Hepatocyte (in vitro differentiated cells): Measurements from ENCODE around the gene GTPBP1. TPM values are rescaled to one million over a fixed set of nuclear protein-coding genes. Genes with fewer than 3 reads are reported as not detected.

Experiments used
- DNase-seq: peaks from one replicate; pipeline ENCODE4 v3.0.0-alpha.2; 2016; ENCODE audit warnings: low spot score
- H2AFZ ChIP-seq: fragments of 200-600 bp; sonication (generic); 2 replicates; pipeline ENCODE4 v1.6.0; 2016; ENCODE audit warnings: antibody characterized with exemption, mild to moderate bottlenecking
- H3K27ac ChIP-seq: fragments of 200-600 bp; sonication (generic); 2 replicates; pipeline ENCODE4 v1.5.1; 2016; ENCODE audit warnings: mild to moderate bottlenecking
- H3K27me3 ChIP-seq: fragments of 200-600 bp; sonication (generic); 2 replicates; pipeline ENCODE4 v1.6.1; 2016
- H3K36me3 ChIP-seq: fragments of 200-600 bp; sonication (generic); replicated peaks from 2 replicates; pipeline ENCODE4 v1.5.1; 2016; ENCODE audit warnings: low read depth; ENCODE audit not compliant: insufficient read depth
- H3K4me1 ChIP-seq: fragments of 200-600 bp; sonication (generic); 2 replicates; pipeline ENCODE4 v1.5.1; 2016; ENCODE audit warnings: mild to moderate bottlenecking, moderate library complexity; ENCODE audit not compliant: insufficient read depth
- H3K4me2 ChIP-seq: fragments of 200-600 bp; sonication (generic); 2 replicates; pipeline ENCODE4 v1.6.0; 2016
- H3K4me3 ChIP-seq: fragments of 200-600 bp; sonication (generic); 2 replicates; pipeline ENCODE4 v1.5.1; 2016; ENCODE audit warnings: mild to moderate bottlenecking
- H3K79me2 ChIP-seq: fragments of 200-600 bp; sonication (generic); 2 replicates; pipeline ENCODE4 v1.6.0; 2017; ENCODE audit warnings: mild to moderate bottlenecking
- H3K9me2 ChIP-seq: fragments of 200-600 bp; sonication (generic); replicated peaks from 2 replicates; pipeline ENCODE4 v1.6.0; 2017; ENCODE audit warnings: mild to moderate bottlenecking; ENCODE audit not compliant: insufficient read depth
- H3K9me3 ChIP-seq: fragments of 200-600 bp; sonication (generic); 2 replicates; pipeline ENCODE4 v1.5.1; 2016; ENCODE audit warnings: low read depth, mild to moderate bottlenecking
- H4K20me1 ChIP-seq: fragments of 200-600 bp; sonication (generic); 2 replicates; pipeline ENCODE4 v1.6.0; 2016; ENCODE audit warnings: mild to moderate bottlenecking; ENCODE audit not compliant: insufficient read depth, poor library complexity, severe bottlenecking
- EZH2 ChIP-seq: fragments of 200-600 bp; sonication (generic); IDR thresholded peaks from 2 replicates; pipeline ENCODE4 v1.6.1; 2016; ENCODE audit warnings: antibody characterized with exemption, mild to moderate bottlenecking, borderline replicate concordance
- EZH2phosphoT487 ChIP-seq: fragments of 200-600 bp; sonication (generic); IDR thresholded peaks from one replicate; pipeline ENCODE4 v1.6.1; 2018; ENCODE audit warnings: antibody characterized with exemption, mild to moderate bottlenecking, low read depth, moderate library complexity; ENCODE audit not compliant: unreplicated experiment, severe bottlenecking
- WGBS: methylation state at CpG from one replicate; pipeline ENCODE4 v1.1.6; 2016; ENCODE audit warnings: low lambda C conversion rate; ENCODE audit errors: missing lambda C conversion rate; 5-methylcytosine and 5-hydroxymethylcytosine counted together
- polyA plus RNA-seq: library from polyadenylated mRNA; unstranded; fragments of >200 nt; fragmentation: Nextera tagmentation; extraction: Ambion mirVana; gene quantifications from 2 replicates; pipeline ENCODE4 v1.2.1, GENCODE V29; 2016
- total RNA-seq: library from RNA; depleted of rRNA; stranded (reverse); fragments of >200 nt; gene quantifications from 2 replicates; pipeline ENCODE4 v1.2.3, GENCODE V29; 2014
- TF ChIP-seq, protein P1 (sequence below): fragments of 200-600 bp; sonication (generic); IDR thresholded peaks from 2 replicates; pipeline ENCODE4 v1.5.1; 2016; ENCODE audit warnings: antibody characterized with exemption, mild to moderate bottlenecking; ENCODE audit not compliant: poor library complexity

Gene GTPBP1
- total and polyA plus RNA-seq, 2 experiments from 2014 or later, result 28.6 to 36.8 TPM

DNA sequence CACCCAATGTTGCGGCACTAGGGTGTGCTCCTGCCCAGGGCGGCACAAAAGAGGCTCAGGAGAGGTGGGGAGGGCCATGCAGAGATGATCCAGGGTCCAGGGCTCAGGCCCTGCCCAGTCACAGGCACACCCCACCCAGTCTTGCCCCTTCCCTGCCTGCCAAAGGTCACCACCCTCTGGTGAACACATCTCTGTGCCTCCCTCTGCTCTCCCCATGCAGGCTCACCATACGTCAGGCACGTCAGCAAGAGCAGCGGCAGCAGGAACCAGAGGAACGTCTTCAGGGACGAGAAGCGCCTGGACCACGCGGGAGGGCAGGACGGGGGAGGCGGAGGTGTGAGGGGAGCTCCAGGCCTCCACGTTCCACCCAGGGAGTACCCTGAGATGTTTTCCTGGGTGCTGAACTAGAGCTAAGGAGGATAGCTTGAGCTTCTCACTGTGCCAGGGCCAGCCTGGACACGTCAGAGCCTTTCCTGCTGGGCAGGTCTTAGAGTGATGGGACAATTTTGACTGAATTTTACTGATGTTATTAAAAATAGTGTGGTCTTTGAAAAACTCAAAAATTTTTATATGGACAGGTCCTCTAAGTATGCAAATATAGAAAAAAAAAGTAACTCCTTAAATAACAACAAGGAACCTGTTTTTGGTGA is 42.9 kb downstream of the GTPBP1 start:
- no peaks in the 10 kb centered on the region for H3K27me3 ChIP-seq
- H3K79me2 ChIP-seq, result peaks cover 13% of the 10 kb centered on the region
- H4K20me1 ChIP-seq, result no peaks in the 10 kb centered on the region
- no peaks in the 10 kb centered on the region for H3K9me2 ChIP-seq
- H2AFZ ChIP-seq, result no peak overlapping the region
- H3K4me1 ChIP-seq, result peaks cover 3% of the 10 kb centered on the region
- H3K9me3 ChIP-seq, result no peaks in the 10 kb centered on the region
- no peak overlapping the region for H3K27ac ChIP-seq
- TF ChIP-seq EZH2phosphoT487, result no peak
- no peak for TF ChIP-seq EZH2
- TF ChIP-seq, protein P1, sequence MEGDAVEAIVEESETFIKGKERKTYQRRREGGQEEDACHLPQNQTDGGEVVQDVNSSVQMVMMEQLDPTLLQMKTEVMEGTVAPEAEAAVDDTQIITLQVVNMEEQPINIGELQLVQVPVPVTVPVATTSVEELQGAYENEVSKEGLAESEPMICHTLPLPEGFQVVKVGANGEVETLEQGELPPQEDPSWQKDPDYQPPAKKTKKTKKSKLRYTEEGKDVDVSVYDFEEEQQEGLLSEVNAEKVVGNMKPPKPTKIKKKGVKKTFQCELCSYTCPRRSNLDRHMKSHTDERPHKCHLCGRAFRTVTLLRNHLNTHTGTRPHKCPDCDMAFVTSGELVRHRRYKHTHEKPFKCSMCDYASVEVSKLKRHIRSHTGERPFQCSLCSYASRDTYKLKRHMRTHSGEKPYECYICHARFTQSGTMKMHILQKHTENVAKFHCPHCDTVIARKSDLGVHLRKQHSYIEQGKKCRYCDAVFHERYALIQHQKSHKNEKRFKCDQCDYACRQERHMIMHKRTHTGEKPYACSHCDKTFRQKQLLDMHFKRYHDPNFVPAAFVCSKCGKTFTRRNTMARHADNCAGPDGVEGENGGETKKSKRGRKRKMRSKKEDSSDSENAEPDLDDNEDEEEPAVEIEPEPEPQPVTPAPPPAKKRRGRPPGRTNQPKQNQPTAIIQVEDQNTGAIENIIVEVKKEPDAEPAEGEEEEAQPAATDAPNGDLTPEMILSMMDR, result no peak
- H3K4me3 ChIP-seq, result no peak overlapping the region
- no peak overlapping the region for H3K4me2 ChIP-seq
- no peak for DNase-seq
- 88% methylated on average over 9 of the region's 14 CpGs for WGBS
- H3K36me3 ChIP-seq, result no peaks in the 10 kb centered on the region

DNA sequence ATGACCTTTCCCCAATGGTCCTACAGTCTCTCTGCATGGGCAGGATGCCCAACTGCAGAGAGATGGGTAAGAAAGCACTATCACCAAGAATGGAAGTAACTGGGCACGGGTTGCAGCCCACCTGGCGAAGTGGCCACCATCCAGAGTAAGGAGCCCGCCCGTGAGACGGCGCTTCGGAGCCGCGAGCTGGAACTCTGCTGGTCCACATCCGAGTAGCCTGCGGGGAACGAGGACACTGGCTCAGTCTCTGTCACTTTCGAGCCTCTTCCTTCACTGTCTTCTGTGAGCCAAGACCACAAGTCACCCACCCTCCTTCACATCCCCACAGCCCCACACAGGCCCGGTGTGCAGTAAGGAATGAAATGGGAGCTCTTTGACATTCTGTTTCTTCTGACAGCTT is 44.4 kb downstream of the GTPBP1 start:
- no peak overlapping the region for H3K4me3 ChIP-seq
- WGBS, result 97% methylated on average over 10 of the region's 14 CpGs
- no peak overlapping the region for H3K4me2 ChIP-seq
- peaks cover 15% of the 10 kb centered on the region for H3K79me2 ChIP-seq
- no peaks in the 10 kb centered on the region for H3K27me3 ChIP-seq
- no peaks in the 10 kb centered on the region for H4K20me1 ChIP-seq
- TF ChIP-seq, protein P1, result no peak
- TF ChIP-seq EZH2phosphoT487, result no peak
- no peak for TF ChIP-seq EZH2
- H3K9me3 ChIP-seq, result no peaks in the 10 kb centered on the region
- H3K9me2 ChIP-seq, result no peaks in the 10 kb centered on the region
- peaks cover 14% of the 10 kb centered on the region for H3K4me1 ChIP-seq
- no peak overlapping the region for H3K27ac ChIP-seq
- no peak for DNase-seq
- H3K36me3 ChIP-seq, result no peaks in the 10 kb centered on the region
- no peak overlapping the region for H2AFZ ChIP-seq

DNA sequence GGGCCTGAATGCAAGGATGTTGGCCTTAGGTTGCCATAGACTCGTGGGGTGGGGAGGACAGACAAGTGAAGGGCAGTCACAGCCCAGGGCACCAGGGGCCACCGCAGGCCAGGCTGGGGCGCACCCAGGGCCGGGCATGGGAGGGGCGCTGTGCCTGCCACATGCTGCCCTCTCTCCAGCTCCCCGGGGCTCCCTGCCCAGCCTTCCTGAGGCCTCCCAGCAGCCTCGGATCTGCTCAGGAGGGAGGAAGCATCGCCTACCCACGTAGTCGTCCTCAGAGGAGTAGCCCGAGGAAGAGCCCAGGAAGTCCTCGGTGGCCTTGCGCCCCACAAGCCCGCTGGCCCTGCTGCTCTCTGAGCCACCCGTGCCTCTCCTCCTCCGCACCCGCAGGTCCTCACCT is 44.9 kb downstream of the GTPBP1 start:
- Histone ChIP-seq H3K4me1 (peaks cover 14% of the 10 kb centered on the region), H2AFZ (no peak overlapping the region), H3K9me3 (no peaks in the 10 kb centered on the region), H3K4me2 (no peak overlapping the region), H3K79me2 (peaks cover 15% of the 10 kb centered on the region), H3K27me3 (no peaks in the 10 kb centered on the region), H4K20me1 (no peaks in the 10 kb centered on the region), H3K9me2 (no peaks in the 10 kb centered on the region), H3K4me3 (no peak overlapping the region), H3K27ac (no peak overlapping the region), H3K36me3 (no peaks in the 10 kb centered on the region)
- TF ChIP-seq EZH2 (no peak), EZH2phosphoT487 (no peak)
- TF ChIP-seq, protein P1, result no peak
- 97% methylated on average over 17 of the region's 17 CpGs for WGBS
- no peak for DNase-seq

DNA sequence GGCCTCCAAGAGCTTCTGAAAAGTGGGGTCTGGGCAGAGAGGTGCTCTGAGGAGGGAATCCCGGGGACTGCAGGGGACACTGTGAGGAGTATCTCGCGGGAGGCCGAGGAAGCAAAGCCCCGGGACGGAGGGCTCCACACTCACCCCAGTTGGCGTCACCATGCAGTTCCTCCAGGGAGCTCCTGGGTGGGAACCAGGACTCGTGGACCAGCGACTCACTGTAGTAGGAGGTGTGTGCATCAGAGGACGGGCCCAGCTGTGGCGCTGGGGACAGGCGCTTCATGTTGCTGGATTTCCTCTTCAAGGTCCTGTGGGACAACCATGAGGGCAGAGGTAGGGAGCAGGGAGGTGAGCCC is 45.3 kb downstream of the GTPBP1 start:
- DNase-seq, result no peak
- no peak overlapping the region for H3K27ac ChIP-seq
- no peak overlapping the region for H3K4me2 ChIP-seq
- peaks cover 15% of the 10 kb centered on the region for H3K79me2 ChIP-seq
- H3K27me3 ChIP-seq, result no peaks in the 10 kb centered on the region
- 99% methylated on average over 11 of the region's 12 CpGs for WGBS
- H3K9me2 ChIP-seq, result no peaks in the 10 kb centered on the region
- no peaks in the 10 kb centered on the region for H4K20me1 ChIP-seq
- no peak for TF ChIP-seq EZH2phosphoT487
- TF ChIP-seq EZH2, result no peak
- TF ChIP-seq, protein P1, result no peak
- no peaks in the 10 kb centered on the region for H3K9me3 ChIP-seq
- no peaks in the 10 kb centered on the region for H3K36me3 ChIP-seq
- H3K4me3 ChIP-seq, result no peak overlapping the region
- H2AFZ ChIP-seq, result no peak overlapping the region
- peaks cover 14% of the 10 kb centered on the region for H3K4me1 ChIP-seq
